Ovary (tissue), 9 donors: ENCODE data around the gene KCNAB1. TPM values are rescaled to one million over a fixed set of nuclear protein-coding genes. Genes with fewer than 3 reads are reported as not detected.

Source experiments
- DNase-seq, 5 donors: peaks; one replicate each; pipeline ENCODE4 v3.0.0-alpha.2; 2019 to 2020
- H3K27ac ChIP-seq, 2 donors: fragments of 200-600 bp; one replicate each; pipeline versions ENCODE4 v1.5.1 to v1.8.0; 2019 to 2022
- H3K27me3 ChIP-seq: fragments of 200-600 bp; one replicate; pipeline ENCODE4 v1.8.0; 2022
- H3K36me3 ChIP-seq: fragments of 200-600 bp; sonication (generic); one replicate; pipeline ENCODE4 v1.5.1; 2019
- H3K4me1 ChIP-seq: one replicate; pipeline ENCODE4 v1.8.1; 2013; ENCODE audit warnings: mild to moderate bottlenecking, moderate library complexity; ENCODE audit not compliant: insufficient read depth
- H3K4me3 ChIP-seq: fragments of 200-600 bp; sonication (generic); one replicate; pipeline ENCODE4 v1.5.1; 2017
- H3K9me3 ChIP-seq, 2 donors: fragments of 200-600 bp in 1 of 2; sonication (generic) in 1 of 2; one replicate each; pipeline versions ENCODE4 v1.5.1 to v1.8.1; 2013 to 2019; ENCODE audit warnings: mild to moderate bottlenecking in 1 of 2, moderate library complexity in 1 of 2
- EP300 ChIP-seq: sonication (generic); formaldehyde crosslinking; IDR thresholded peaks from one replicate; pipeline ENCODE4 v1.6.1; 2017; ENCODE audit warnings: antibody characterized with exemption
- POLR2A ChIP-seq: fragments of 450-650 bp; IDR thresholded peaks from one replicate; pipeline ENCODE4 v1.6.1; 2017; ENCODE audit warnings: antibody characterized with exemption, mild to moderate bottlenecking, moderate library complexity
- WGBS, 3 donors: extraction: QIAGEN DNeasy Blood & Tissue Kit in 1 of 3; methylation state at CpG; one replicate each; pipeline versions ENCODE4 v1.1.5 to v1.1.7; 2013 to 2017; 5-methylcytosine and 5-hydroxymethylcytosine counted together
- intact Hi-C, 4 donors: fragments of 100-400 bp; cut with DNase I; formaldehyde crosslinking; loops; one replicate each; pipeline versions ENCODE4 v1.11.0 to v1.15.1; 2022 to 2023
- polyA plus RNA-seq, 2 donors: library from polyadenylated mRNA; stranded (reverse); fragments of 200-250 nt in 1 of 2; fragments of 350-450 nt in 1 of 2; fragmentation: Illumina TruSeq in 1 of 2; extraction: RNeasy Lipid Tissue Mini Kit (QIAGEN cat#74804) in 1 of 2; gene quantifications; one replicate each; pipeline ENCODE4 v1.2.3, GENCODE V29; 2013 to 2014
- total RNA-seq, 7 donors: library from RNA; depleted of rRNA in 2 of 7; stranded (reverse); fragments of >200 nt in 2 of 7; fragmentation: NEBNext Ultra II Directional in 3 of 7; extraction: Animal tissue kit (Norgen Biotek cat#: 25700) in 3 of 7; gene quantifications; one replicate each; pipeline versions ENCODE4 v1.1.0 to v1.2.4, GENCODE V29; 2016 to 2023
- TF ChIP-seq, protein P1 (sequence below), 3 donors: fragments of 450-650 bp in 2 of 3; fragments of 200-600 bp in 1 of 3; IDR thresholded peaks; one replicate each; pipeline versions ENCODE4 v1.5.1 to v1.8.0; 2016 to 2022; ENCODE audit warnings: antibody characterized with exemption in 3 of 3, mild to moderate bottlenecking in 1 of 3
- donor health status: DM: no; HTN: no; CAD: no; lungs with moderate emphysema.
- donor health status: DM: no; HTN: no; CAD: no.
- donor health status: Bipolar disorder and iron deficiency.
- donor health status: DM: yes; HTN: yes; CAD: no.
- donor health status: DM: no; HTN: no; CAD: no.
- donor health status: DM: yes; HTN: yes; CAD: no.

The KCNAB1 gene
- total and polyA plus RNA-seq, 9 donors, result 0.60 to 8.0 (median 2.4) TPM

DNA sequence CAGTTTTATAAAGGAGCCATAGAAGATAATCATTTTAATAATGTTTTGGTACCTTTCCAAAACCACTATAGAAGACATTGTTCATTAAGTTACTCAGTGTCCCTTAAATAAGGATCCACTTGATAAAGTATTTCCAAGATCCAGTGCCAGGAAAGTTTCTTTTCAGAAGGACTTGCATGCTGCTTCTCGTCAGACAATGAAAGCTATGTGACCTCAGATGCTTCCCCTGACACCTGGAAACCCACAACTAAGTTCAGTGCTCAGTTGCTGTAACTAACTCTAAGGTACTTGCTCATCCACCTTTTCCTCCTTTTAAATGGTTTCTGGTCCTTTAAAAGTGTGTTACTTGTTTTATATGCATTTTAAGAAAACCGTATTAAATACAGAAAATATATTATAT is 427.3 kb downstream of the KCNAB1 start:
- WGBS, 3 donors, result 24 to 33% (median 33%) methylated on average over 2 of the region's 2 CpGs
- H3K4me1 ChIP-seq, result peaks cover 9% of the 10 kb centered on the region
- no peaks in the 10 kb centered on the region for H3K36me3 ChIP-seq
- no peak for DNase-seq
- TF ChIP-seq EP300 (no peak), POLR2A (no peak)
- TF ChIP-seq, protein P1, sequence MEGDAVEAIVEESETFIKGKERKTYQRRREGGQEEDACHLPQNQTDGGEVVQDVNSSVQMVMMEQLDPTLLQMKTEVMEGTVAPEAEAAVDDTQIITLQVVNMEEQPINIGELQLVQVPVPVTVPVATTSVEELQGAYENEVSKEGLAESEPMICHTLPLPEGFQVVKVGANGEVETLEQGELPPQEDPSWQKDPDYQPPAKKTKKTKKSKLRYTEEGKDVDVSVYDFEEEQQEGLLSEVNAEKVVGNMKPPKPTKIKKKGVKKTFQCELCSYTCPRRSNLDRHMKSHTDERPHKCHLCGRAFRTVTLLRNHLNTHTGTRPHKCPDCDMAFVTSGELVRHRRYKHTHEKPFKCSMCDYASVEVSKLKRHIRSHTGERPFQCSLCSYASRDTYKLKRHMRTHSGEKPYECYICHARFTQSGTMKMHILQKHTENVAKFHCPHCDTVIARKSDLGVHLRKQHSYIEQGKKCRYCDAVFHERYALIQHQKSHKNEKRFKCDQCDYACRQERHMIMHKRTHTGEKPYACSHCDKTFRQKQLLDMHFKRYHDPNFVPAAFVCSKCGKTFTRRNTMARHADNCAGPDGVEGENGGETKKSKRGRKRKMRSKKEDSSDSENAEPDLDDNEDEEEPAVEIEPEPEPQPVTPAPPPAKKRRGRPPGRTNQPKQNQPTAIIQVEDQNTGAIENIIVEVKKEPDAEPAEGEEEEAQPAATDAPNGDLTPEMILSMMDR (IDR thresholded peaks at IDR 0.05), result no peak
- no peaks in the 10 kb centered on the region for H3K9me3 ChIP-seq
- H3K4me3 ChIP-seq, result no peak overlapping the region
- intact Hi-C loops, result loop anchor here in 1 of 4 donors (10.0 kb wide), 1 partner anchor 617 kb away; the partner anchor contains the start of gene CCNL1
- H3K27ac ChIP-seq, result no peak overlapping the region
- no peaks in the 10 kb centered on the region for H3K27me3 ChIP-seq

DNA sequence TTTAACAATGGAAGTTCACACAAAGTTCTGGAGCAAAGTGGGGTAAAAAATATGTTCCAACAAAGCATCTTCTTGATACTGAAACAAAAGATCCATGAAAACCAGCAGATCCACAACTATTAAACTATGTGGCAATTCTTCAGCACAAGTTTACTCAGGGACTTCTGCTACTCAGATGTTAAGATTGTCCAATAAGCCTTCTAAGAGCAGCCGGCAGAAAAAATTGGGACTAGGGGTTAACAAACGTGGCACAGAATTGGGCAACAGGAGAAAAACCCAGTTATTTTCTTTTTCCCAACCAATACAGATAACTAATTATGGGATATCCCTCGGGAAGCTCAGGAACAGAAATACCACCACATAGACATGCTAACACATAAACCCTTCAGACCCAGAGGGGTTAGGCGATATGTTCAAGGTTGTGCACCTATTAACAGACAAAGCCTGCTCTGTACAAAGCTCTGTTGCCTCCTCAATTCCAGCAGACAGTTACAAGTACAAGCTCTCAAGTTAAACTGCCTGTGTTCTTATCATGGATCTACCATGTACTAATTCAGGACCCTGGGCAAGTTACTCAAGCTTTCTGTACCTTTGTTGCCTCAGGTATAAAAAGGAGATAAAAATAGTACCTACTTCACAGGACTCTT is 427.8 kb downstream of the KCNAB1 start:
- Histone ChIP-seq H3K36me3 (no peaks in the 10 kb centered on the region), H3K9me3 (no peaks in the 10 kb centered on the region), H3K4me1 (peaks cover 9% of the 10 kb centered on the region), H3K27ac (no peak overlapping the region), H3K4me3 (no peak overlapping the region), H3K27me3 (no peaks in the 10 kb centered on the region)
- TF ChIP-seq, protein P1 (IDR thresholded peaks at IDR 0.05), result no peak
- TF ChIP-seq EP300 (no peak), POLR2A (no peak)
- intact Hi-C loops, result loop anchor here in 1 of 4 donors (10.0 kb wide), 1 partner anchor 617 kb away; the partner anchor contains the start of gene CCNL1
- DNase-seq, result no peak
- 55 to 63% (median 60%) methylated on average over 4 of the region's 4 CpGs for WGBS, 3 donors

DNA sequence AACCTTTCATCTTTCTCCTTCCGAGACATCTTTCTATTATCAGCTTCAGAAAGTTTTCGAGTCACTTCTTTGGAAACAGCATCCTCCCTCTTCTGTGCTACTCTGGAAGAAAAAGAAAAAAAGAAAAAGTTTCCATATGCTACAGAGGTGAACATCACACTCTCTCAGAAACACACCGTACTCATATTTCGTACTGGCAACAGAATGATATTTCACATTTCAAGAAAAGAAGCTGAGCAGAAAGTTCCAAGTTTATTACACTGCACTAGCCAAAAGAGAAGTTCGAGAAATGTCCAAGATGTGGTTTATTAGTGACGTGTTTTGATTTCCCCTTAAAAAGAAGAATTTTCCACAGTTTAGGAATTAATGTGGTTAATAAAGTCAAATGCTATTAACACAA is 428.5 kb downstream of the KCNAB1 start:
- no peaks in the 10 kb centered on the region for H3K36me3 ChIP-seq
- H3K4me1 ChIP-seq, result peaks cover 11% of the 10 kb centered on the region
- TF ChIP-seq EP300 (no peak), POLR2A (no peak)
- TF ChIP-seq, protein P1 (IDR thresholded peaks at IDR 0.05), result no peak
- intact Hi-C loops, result loop anchor here in 1 of 4 donors (10.0 kb wide), 1 partner anchor 616 kb away; the partner anchor contains the start of gene CCNL1
- WGBS, 3 donors, result 52 to 55% (median 55%) methylated on average over 6 of the region's 6 CpGs
- no peak overlapping the region for H3K4me3 ChIP-seq
- DNase-seq, result no peak
- no peaks in the 10 kb centered on the region for H3K9me3 ChIP-seq
- H3K27ac ChIP-seq, result no peak overlapping the region
- no peaks in the 10 kb centered on the region for H3K27me3 ChIP-seq

DNA sequence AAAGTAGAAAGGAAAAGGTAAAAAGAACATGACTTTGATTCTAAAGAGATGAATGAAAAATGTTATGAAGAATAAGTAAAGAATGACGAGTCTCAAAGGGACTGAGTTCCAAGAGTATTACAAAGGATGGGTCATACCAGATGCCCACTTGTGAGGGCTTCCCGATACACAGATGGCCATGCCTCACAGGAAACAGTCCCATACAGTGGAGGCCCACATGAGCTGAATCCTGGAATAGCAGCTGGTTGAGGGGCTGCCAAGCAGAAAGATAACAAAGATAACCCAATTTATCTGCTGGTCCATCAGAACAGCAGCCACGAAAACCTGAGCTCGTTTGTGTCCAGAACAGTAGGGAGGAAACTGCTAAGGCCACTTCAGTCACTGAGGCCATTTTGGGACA is 430.9 kb downstream of the KCNAB1 start:
- Histone ChIP-seq H3K27me3 (no peaks in the 10 kb centered on the region), H3K36me3 (no peaks in the 10 kb centered on the region), H3K4me1 (peaks cover 13% of the 10 kb centered on the region), H3K27ac (no peak overlapping the region), H3K9me3 (no peaks in the 10 kb centered on the region), H3K4me3 (no peak overlapping the region)
- DNase-seq, result no peak
- intact Hi-C loops, result loop anchor here in 2 of 4 donors (5.0 to 10.0 kb wide), 2 partner anchors 121 to 534 kb away; partner anchors contain the start of gene TIPARP (in 2 of the 2)
- no peak for TF ChIP-seq POLR2A
- TF ChIP-seq, protein P1 (IDR thresholded peaks at IDR 0.05), result no peak
- TF ChIP-seq EP300, result no peak
- WGBS, 3 donors, result 62 to 82% (median 70%) methylated on average over 4 of the region's 4 CpGs
